Medulla oblongata (tissue), 1 donor: ENCODE measurements around the gene ST8SIA3.

ENCODE experiments used
- DNase-seq: peaks from one replicate; pipeline ENCODE4 v3.0.0-alpha.2; 2015; ENCODE audit errors: extremely low spot score

ST8SIA3 gene, protein sequence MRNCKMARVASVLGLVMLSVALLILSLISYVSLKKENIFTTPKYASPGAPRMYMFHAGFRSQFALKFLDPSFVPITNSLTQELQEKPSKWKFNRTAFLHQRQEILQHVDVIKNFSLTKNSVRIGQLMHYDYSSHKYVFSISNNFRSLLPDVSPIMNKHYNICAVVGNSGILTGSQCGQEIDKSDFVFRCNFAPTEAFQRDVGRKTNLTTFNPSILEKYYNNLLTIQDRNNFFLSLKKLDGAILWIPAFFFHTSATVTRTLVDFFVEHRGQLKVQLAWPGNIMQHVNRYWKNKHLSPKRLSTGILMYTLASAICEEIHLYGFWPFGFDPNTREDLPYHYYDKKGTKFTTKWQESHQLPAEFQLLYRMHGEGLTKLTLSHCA

DNA sequence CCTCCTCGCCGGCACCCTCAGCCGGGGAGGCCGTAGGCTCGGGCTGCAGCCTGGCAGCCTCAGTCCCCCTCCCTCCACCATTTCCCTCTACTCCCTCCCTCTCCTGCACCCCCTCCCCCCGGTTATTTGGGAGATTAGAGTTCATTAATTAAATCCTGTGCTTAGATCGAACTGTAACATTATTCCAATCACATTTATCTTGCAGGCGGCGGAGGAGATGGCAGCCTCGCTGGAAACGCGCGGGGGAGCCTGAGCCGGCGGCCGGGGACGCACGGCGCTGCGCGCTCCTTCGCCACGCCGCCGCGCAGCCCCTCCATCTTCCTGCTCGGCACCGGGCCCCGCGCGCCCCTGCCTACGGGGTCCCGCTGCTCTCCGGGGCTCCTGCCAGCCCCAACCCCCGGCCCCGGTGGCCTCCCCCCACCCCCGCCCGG, at the start of gene ST8SIA3:
ST8SIA3 (plus strand) TSS at position 287 of the 431 bp plus-strand sequence. CDS start 290 bp downstream, outside the sequence.
- DNase-seq = no peak

DNA sequence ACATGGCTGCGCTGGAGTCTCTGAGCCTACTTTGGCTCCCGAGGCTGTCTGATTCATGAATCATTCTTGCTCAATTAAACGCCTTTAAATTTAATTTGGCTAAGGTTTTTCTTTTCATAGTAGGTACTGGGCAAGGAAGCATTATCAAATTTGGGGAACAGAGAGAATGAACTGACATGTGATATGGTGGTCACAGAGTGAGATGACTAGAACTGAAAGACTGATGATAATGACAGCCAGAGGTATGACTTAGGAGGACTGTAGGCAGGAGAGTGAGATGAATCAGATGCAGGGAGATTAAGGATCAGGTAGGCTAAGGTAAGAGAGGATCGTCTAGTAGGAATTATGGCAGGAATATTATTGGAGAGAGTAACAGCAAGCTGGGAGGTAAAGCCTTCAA, 40.9 kb upstream of the ST8SIA3 start:
- no peak for DNase-seq

DNA sequence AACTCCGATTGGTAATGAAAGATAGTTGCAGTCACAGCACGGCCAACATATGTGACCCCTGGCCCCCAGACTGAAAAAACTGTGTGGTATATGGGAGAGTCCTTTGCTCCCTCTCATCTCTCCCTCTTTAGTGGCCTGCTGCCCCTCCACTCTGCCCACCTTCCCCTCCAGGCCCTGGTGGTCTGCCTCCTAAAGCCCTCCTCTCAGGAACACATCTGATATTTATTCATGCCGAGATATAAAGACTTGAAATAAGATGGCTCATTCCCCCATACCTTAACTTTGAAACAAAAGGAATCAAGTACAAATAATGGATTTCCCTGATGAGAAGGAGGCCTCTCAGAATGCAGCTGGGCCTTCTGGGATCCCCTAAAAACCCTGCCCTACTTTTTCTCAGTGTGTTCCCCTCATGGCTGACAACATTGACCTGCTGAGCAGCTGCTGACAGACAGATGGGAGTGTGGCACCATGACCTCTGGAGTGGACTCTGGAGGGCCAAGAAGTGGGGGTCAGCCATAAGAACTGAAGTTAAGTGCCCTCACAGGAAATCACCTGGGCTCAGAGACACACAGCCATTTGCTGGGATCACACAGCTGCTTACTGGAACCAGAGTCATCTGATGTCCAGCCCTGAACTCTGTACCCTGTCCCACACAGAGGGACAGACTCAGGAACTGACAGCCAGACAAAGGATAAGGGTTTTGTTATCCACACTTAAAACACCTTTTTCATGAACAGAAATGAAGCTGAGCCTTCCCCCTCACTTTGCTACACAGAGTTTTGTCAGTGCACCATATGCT, 39.8 kb upstream of the ST8SIA3 start:
- DNase-seq = no peak

DNA sequence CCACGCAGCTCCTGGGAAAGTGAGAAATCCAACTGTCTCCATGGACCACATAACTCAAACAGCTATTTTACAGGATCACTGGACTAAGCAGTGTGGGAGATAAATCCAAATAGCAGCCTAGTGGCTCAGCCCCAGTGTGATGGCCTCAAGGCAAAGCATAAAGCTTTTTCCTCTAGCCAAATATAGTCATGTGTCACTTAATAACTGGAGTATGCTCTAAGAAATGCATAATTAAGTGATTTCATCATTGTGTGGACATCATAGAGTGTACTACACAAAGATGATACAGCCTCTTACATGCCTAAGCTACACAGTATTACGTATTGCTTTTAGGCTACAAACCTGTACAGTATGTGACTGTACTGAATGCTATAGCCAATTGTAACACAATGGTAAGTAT, 31.8 kb upstream of the ST8SIA3 start:
- no peak for DNase-seq

DNA sequence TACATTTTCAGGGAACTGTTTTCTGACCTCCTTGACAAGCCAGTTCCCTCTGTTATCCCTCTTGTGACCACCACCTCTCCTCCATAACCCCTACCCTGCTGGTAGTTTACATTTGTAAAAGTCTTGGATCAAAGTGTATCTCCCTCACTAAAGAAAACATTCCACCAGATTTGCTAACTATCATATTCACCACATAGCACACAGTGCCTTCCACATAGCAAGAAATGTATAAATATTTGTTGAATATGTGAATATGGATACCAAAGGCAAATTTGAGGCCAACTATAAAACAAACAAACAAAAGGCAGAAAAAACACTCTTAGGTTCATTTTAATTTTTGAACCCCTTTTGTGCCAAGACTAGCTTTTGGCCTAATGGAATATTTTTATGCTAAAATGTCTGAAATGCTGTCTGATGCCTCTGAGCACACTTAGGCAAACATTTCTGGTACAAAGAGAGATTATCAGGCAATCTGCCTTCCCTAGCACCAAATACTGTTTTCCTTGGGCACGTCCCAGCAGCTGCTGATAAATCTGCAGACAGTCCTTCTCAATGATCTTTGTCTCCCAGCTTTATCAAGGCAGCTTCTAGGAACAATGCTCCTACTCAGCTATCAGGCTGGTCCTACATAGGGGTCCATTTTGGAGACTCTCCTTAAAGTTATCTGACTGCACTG, 26.7 kb upstream of the ST8SIA3 start:
- DNase-seq = no peak

DNA sequence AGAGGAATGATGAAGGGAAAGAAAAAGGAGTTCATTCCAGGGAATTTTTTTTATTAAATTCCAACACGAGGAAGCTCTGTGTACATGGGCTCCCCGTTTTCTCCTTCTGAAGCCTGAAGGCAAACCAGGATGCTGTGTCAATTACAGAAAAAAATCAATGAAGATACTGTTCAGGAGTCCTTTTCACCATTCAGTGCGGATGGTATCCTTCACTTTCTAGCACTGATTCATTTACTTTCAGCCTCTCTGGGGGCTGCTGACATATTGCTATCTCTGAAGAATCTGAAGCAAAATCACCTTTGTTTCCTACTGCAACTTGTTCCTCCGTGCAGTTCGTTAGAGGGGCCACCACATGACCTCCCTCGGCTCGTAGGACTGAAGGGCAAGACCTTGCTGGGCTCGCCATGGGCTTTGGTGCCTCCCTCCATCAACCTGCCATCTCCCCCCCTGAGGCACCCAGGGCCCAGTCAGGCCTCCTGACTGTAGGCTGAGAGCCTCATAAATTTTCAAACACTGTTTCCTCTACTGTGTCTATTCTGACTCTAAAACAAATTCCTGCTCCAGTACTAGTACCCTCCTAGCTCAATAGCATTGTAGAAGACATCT, 25.5 kb upstream of the ST8SIA3 start:
- no peak for DNase-seq

DNA sequence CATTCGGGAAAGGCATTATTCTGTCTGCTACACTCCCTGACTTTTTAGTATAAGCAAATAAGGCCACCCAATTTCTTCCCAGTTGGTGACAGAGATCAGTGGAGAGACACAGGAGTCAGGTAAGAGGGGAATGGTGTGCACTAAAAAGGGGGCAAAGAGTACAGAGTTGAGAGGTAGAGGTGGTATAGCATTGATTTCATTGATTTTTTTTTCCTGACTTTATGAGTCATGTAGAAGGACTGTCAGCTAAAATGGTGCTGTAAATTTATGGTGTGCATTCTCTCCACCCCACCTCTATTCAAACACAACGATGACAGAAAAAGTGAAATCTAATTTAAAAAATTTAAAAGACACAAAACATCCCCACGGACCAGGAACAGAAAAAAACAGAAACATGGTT, 23.7 kb upstream of the ST8SIA3 start:
- DNase-seq = no peak

DNA sequence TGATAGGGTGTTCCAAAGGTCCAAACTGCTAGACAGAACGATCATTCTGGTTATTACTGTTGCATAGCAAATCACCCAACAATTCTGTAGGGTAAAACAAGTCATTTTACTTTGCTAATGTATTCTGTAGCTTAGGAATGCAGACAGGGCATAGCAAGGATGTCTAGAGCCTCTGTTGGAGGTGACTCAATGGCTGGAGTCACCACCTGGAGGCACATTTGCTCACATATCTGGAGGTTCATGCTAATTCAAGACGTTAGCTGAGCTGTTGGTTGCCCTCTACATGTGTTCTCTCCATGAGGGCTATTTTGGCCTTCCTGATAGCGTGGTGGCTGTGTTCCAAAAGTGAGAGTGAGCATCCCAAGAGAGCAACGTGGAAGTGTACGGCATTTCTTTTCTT, 22.5 kb upstream of the ST8SIA3 start:
- no peak for DNase-seq

DNA sequence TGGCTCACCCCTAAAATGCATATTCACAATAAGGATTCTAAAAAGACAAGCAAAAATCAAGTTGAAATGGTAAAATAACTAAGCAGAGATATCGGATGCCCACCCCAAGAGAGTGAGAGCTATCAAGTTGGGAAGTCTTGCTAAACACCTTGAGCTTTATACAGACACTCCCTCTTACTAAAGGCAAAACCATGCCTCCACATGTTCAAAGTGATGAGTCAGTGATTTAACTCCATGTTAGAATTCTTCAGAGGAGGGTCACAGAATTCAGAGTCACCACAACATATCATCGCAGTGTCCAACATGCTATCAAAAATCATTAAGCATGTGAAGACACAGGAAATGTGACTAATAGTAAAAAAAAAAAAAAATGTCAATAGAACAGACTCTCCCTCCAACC, 20.6 kb upstream of the ST8SIA3 start:
- no peak for DNase-seq

DNA sequence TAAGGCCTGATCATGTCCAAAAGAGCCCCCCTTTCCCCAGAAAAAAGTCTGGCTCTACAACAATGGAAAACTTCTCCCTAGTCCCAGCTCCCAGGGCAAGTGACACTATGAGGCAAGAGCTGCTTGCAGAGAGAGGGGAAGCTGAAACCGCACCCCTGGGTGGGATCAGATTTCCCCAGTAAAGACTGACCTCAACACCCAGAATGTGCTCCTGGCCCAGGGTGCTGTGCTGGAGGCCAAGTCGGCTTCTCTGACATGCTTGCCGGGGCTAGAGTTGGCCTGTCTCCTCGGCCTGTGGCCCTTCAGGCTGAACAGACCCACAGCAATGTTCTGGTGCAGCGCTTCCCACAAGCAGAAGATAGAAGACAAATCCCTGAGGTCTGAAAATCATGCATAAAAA, 18.4 kb upstream of the ST8SIA3 start:
- DNase-seq = no peak

DNA sequence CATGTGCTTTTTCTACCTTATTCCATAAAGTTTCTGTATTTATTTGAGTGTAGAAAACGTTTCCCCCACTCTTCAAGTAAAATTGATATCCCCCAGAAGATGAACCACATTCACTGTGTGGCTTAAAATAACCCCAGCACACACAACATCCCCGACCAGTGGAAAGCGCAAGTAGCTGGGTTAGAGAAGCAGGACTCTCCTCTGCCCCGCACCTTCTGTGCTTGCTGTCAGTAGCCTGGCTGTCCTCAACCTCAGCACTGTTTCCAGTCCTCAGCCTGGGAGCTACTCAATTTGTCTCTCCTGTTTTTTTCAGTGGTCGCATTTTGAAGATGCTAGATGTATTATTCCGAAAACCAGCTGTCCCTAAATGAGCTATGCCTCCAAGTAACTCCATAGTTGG, 18.0 kb upstream of the ST8SIA3 start:
- DNase-seq = no peak

DNA sequence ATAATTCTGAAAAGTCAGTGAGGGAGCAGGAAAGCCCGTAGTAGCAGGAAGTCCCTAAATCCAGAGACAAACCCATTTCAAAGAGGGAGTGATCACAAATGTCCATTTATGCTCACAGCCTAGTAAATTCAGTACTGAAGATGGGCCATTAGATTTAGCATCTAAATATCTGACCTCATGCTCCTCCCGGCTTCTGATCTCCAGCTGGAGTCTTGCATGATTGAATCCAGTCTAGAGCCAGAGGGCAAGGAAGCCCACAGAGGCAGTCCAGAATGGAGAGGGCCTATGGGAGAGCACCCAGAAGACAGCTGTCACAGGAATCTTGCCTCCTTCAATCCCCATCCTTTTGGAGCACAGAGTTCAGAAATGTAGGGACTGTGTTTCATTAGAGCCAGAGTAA, 16.0 kb upstream of the ST8SIA3 start:
- no peak for DNase-seq

DNA sequence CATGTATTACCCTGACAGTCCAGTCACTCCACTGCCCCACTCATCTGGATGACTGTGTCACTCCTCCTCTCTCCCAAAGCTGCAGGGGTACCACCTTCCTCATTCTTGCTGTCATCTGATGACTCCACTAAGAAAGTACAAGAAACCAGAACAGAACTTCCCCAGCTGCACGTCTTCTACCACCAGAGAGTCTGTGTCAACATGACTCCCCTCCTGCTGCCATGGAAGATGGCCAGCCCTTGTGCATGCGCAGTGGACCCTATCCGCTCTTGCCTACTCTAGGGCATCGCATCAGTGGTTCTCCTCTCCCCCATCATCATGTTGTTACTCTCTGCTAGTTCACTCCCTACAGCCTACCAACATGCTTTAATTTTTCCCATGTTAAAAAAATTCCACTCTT, 14.5 kb upstream of the ST8SIA3 start:
- DNase-seq = no peak

DNA sequence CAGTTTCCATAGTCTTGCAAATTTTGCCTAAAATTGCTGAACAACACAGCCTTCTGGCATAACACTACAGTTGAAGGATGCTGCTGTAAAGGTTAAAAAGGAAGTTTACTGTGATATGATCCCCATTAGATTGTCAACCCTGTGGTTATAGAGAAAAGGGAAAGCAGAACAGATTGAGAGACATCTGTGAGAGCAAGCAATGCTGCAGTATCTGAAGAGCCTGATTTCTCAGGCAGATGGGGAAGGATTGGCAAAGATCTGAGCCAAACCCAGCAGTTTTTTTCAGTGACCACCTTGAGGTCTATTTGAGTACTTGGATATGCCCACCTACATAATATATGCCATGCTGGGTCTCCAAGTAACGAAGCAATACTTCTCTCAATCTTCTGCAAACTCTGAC, 8.5 kb upstream of the ST8SIA3 start:
- no peak for DNase-seq

DNA sequence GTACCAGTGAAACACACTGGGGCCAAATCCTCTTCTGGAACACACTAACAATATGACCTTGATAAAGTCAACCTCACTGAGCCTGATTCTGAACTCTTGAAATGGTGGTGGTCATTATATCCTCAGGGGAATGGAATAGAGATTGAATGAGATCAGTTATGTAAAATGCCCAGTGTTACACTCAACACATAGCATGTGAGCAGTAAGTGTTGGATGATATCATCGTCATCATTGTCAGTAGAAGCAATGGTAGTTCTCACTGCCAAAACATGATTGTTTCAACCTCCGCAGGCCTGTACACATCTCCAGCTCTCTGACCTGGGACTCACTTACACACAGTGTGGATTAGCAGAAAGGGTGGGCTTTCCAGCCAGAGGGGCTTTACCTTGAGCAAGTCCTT, 5.5 kb upstream of the ST8SIA3 start:
- no peak for DNase-seq

DNA sequence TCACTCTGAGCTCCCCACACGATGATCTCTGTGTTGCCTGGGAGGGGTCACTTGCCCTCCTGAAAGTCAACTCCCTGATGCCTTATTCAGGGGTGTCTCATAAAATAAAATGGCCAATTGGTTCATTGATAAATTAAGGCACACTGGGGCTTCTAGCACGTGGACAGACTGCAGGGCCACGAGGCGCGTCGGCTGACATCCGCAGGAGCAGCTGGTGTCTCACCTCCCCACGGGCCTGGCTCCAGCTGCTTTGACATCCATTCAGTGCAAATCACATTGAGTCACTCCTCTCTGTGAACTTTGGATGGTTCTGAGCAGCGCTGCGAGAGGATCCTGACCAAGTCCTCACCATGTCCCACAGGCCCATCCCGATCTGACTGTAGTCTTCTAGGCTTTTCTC, 4.6 kb upstream of the ST8SIA3 start:
- no peak for DNase-seq

DNA sequence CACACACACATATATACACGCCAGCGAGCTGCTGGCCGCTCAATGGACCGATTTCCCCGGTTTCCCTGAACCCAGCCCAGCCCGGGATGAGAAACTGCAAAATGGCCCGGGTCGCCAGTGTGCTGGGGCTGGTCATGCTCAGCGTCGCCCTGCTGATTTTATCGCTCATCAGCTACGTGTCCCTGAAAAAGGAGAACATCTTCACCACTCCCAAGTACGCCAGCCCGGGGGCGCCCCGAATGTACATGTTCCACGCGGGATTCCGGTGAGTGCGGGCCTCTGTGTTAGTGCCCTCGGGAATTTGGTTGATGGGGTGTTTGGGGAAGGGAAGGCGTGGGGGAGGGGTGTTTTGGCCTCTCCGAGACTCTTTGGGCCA, 392 bp downstream of the ST8SIA3 start:
- DNase-seq = no peak

DNA sequence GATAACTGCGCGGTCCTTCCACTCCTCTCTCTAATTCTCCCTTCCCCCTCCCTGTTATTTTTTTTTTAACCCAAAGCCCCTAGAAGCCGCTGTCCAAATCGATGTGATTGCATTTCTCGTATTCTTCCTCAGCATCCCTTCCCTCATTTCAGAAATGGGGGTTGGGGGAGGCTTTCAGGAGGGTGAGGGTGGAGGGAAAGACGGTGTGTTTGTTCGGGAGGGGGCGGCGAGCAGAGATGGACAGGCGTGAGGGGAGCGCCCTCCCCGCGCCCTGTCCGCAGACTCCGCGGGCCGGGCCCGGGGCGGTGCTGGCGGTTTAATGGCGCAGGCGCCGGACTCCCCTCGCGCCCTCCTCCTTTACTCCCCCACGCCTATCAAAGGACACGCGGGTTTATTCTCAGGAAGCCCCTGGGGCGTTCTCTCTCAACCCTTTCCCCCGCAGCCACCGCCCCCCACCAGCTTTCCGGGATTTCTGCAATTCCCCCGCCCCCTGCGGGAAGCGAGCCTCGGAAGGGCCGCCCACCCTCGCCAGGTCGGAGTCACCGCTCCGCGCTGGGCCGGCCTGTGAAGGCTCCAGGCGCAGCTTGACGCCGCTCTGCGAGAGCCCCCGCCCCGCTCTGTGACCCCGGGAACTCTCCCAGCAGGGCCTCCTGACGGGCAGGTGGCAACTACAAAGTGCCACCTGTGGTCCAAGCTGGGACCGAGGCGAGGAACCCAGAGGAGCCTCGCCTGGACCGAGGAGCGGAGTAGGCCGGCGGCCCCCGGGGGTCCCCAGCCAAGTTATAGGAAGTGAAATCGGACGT, 981 bp downstream of the ST8SIA3 start:
- DNase-seq = no peak

DNA sequence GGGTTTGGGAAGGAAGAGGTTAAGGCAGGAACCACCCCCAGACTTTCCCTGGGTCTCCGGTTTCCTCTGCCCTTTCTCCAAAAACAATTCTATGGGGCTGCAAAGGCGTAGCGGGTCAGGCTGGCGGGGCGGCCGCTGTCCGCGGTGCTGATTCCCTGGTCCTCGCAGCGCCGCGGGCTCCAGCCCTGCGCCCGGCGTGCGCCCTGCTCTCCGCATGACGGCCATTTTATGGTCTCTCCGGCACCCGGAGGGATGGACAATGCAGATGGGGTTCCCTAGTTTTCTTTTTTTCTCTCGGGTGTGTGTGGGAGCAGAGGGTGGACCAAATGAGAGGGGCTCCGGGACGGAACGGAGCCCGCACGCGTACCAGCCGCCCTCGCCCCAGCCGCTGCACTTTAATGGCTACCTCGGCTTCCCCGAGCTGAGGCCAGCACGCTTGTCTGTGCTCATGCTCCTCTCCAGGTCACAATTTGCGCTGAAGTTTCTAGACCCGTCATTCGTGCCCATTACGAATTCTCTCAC, 1.6 kb downstream of the ST8SIA3 start:
- peak; percentile 12 for DNase-seq

DNA sequence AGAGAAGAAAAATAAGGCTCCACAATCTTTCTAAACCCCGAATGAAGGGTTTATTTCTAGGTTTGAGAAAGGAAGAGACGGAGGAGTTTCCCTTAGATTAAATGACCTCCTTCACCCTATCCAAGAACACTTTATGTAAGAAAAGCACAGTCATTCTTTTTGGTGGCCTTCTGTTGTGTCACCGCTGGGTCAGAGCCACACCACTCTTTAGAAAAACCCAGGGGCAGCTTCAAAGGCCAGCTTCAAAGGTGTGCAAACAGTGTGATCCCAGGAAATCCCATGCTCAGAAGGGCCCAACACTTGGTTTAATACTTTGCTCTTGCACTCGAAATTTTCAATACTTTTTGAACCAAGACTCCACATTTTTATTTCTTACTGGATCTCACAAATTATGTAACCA, 7.1 kb downstream of the ST8SIA3 start:
- no peak for DNase-seq

DNA sequence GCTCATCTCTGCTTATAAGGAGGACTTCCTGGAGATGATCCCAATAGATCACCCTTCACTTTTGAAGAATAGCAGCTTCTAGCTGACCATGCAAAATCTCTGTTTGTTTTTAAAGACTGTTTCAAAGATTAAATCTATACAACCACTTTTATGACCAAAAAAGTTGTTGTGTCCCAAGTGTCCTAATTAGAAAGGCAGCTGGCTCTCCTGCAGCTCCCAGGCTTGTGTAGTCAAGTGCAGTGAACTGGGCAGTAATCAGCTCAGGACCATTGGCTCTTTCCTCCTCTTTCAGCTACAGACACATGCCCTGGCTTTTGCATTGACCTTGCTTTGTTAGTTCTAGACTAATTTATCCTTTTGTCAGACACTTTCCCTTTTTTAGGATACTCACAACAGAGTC, 10.4 kb downstream of the ST8SIA3 start:
- no peak for DNase-seq
